GM21576 (cell line): ENCODE data around the gene CRIP1.

Experiments
- ATAC-seq: cut with Tn5 transposase; IDR thresholded peaks from one replicate; pipeline ENCODE4 v1.9.1; 2021; ENCODE audit warnings: mild to moderate bottlenecking, moderate library complexity; ENCODE audit not compliant: unreplicated experiment

The CRIP1 gene

GRCh38 chr14:105492031-105492970 lies 5.6 kb downstream of the CRIP1 start:
- ATAC-seq: no peak

GRCh38 chr14:105492971-105493871 lies 6.5 kb downstream of the CRIP1 start:
- no peak for ATAC-seq

- ATAC-seq: no peak
These were observed 7.4 kb downstream of the CRIP1 start for GRCh38 chr14:105493921-105494605.

GRCh38 chr14:105494606-105494929 lies 7.9 kb downstream of the CRIP1 start:
- no peak for ATAC-seq

- no peak for ATAC-seq
These were observed 8.7 kb downstream of the CRIP1 start for GRCh38 chr14:105495101-105495989.

GRCh38 chr14:105495990-105496830 lies 9.5 kb downstream of the CRIP1 start:
- no peak for ATAC-seq

- no peak for ATAC-seq
These were observed 10.3 kb downstream of the CRIP1 start for GRCh38 chr14:105496831-105497591.

- no peak for ATAC-seq
These were observed 11.2 kb downstream of the CRIP1 start for GRCh38 chr14:105497671-105498429.

GRCh38 chr14:105498430-105499255 lies 12.0 kb downstream of the CRIP1 start:
- no peak for ATAC-seq

GRCh38 chr14:105499256-105500035 lies 12.8 kb downstream of the CRIP1 start:
- ATAC-seq: no peak

- ATAC-seq: no peak
These were observed 13.5 kb downstream of the CRIP1 start for GRCh38 chr14:105500036-105500725.

GRCh38 chr14:105500726-105501101 lies 14.0 kb downstream of the CRIP1 start:
- ATAC-seq: no peak

GRCh38 chr14:105501504-105502291 lies 15.0 kb downstream of the CRIP1 start:
- ATAC-seq: no peak

GRCh38 chr14:105502446-105503295 lies 16.0 kb downstream of the CRIP1 start:
- no peak for ATAC-seq
